ENCODE data around the gene TRPM6.

GRCh38 chr9:74721696-74722660 lies 165.7 kb downstream of the TRPM6 start:
- TF ChIP-seq, protein P1, sequence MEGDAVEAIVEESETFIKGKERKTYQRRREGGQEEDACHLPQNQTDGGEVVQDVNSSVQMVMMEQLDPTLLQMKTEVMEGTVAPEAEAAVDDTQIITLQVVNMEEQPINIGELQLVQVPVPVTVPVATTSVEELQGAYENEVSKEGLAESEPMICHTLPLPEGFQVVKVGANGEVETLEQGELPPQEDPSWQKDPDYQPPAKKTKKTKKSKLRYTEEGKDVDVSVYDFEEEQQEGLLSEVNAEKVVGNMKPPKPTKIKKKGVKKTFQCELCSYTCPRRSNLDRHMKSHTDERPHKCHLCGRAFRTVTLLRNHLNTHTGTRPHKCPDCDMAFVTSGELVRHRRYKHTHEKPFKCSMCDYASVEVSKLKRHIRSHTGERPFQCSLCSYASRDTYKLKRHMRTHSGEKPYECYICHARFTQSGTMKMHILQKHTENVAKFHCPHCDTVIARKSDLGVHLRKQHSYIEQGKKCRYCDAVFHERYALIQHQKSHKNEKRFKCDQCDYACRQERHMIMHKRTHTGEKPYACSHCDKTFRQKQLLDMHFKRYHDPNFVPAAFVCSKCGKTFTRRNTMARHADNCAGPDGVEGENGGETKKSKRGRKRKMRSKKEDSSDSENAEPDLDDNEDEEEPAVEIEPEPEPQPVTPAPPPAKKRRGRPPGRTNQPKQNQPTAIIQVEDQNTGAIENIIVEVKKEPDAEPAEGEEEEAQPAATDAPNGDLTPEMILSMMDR (IDR thresholded peaks at IDR 0.05) = no peak
- TF ChIP-seq POLR2A (IDR thresholded peaks at IDR 0.05) = no peak
